ENCODE results near the gene CALN1.

DNA sequence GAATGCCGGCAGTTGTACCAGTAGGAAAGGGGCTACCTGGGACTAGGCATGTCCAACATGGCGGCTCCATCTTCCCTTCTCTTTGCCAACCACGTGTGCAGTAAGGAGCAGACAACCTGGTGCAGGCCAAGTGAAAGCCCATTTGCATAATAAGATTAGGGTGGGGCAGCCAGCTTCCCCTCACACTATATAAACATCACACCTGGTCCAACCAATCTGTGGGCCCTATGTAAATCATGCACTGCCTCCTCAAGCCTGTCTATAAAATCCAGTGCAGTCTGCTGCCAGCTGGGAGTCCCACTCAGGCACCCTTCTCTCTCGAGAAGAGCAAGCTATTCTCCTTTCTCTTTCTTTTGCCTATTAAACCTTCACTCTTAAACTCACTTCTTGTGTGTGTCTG lies 429.3 kb downstream of the CALN1 start:
- TF ChIP-seq EZH2 (IDR thresholded peaks at IDR 0.05; ENCODE audit: low read depth, low read length, severe bottlenecking): no peak
- no peak for TF ChIP-seq TBP (IDR thresholded peaks at IDR 0.05; ENCODE audit: low read depth, low read length)
- TF ChIP-seq JUND (IDR thresholded peaks at IDR 0.05; ENCODE audit: low read length): no peak
- TF ChIP-seq ZNF274 (IDR thresholded peaks at IDR 0.05; ENCODE audit: borderline replicate concordance, extremely low read depth, low read length): no peak
- TF ChIP-seq POLR2A (IDR thresholded peaks at IDR 0.05; ENCODE audit: control extremely low read depth in 1 of 2, low read depth in 2 of 2, low read length in 2 of 2): no peak
- no peak for TF ChIP-seq RXRA (IDR thresholded peaks at IDR 0.05; ENCODE audit: insufficient read depth, low read depth, low read length)

All from H1 (cell line).